ENCODE measurements around the gene UNC5C. TPM values are rescaled to one million over a fixed set of nuclear protein-coding genes. Genes with fewer than 3 reads are reported as not detected.

Gene UNC5C
- total RNA-seq, 1 donor from 2014 or later: 15.5 TPM

DNA sequence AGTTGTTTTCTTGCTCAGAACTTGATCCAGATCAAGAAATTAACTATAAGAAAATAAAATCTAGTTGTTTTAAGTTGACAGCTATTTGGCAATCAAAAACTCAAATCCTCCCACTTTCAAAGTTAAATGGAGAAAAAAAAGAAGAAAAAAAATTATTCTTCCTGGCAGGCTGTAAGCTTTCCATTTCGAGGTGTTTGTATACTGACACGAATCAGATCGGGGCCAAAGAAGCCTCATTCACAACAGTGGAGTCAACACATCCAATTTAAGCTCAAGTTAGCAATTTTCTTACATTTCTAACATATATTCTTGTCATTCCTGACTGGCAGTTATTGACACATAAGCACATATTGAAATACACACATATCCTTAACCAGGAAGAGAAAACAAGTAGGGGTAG, 119.4 kb downstream of the UNC5C start:
- no peaks in the 10 kb centered on the region for H3K27me3 Mint-ChIP-seq (ENCODE audit: low read depth)
- no peak overlapping the region for H3K27ac Mint-ChIP-seq (ENCODE audit: unreplicated experiment)
- no peak overlapping the region for H3K4me3 Mint-ChIP-seq (ENCODE audit: unreplicated experiment)
- peaks cover 33% of the 10 kb centered on the region for H3K4me1 Mint-ChIP-seq (ENCODE audit: low read depth)
- no peaks in the 10 kb centered on the region for H3K9me3 Mint-ChIP-seq (ENCODE audit: low read depth)
- DNase-seq (ENCODE audit: low spot score): no peak
- no peaks in the 10 kb centered on the region for H3K36me3 Mint-ChIP-seq (ENCODE audit: low read depth)
- TF ChIP-seq, protein P1, sequence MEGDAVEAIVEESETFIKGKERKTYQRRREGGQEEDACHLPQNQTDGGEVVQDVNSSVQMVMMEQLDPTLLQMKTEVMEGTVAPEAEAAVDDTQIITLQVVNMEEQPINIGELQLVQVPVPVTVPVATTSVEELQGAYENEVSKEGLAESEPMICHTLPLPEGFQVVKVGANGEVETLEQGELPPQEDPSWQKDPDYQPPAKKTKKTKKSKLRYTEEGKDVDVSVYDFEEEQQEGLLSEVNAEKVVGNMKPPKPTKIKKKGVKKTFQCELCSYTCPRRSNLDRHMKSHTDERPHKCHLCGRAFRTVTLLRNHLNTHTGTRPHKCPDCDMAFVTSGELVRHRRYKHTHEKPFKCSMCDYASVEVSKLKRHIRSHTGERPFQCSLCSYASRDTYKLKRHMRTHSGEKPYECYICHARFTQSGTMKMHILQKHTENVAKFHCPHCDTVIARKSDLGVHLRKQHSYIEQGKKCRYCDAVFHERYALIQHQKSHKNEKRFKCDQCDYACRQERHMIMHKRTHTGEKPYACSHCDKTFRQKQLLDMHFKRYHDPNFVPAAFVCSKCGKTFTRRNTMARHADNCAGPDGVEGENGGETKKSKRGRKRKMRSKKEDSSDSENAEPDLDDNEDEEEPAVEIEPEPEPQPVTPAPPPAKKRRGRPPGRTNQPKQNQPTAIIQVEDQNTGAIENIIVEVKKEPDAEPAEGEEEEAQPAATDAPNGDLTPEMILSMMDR (IDR thresholded peaks at IDR 0.05): no peak

DNA sequence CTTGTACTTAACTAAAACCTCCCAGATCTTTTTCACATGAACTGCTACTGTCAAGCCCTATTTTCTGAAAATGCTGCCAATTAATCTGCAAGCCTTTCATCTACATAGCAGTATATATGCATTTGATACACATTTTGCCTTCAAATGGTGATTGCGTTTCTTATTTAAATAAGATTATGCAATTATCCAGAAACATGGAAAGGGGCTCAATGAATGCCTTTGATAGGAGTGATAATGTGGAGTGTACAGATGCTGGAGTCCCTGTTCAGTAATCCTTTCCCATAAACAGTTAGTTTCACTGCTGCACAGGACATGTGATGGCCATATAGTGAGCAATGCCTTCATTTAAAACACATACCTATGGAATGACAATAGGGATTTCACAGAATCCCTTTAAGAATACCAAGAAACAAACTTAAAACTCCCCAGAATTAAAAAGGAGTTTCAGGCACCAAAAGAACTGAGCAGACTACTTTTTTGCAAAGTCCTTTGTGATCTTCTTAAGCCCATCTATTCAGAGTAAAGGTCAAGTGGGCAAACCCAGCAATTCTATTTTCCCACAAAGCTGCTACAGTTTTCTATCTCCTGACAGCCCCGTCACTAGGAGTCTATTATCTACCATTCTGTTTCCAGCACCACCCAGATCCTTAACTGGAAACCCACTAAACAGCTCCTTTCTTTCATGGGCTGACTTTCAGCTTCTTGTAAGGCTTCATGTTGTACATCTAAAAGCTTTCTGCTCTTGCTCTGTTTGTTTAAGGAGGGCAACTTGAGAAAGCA, 120.3 kb downstream of the UNC5C start:
- H3K4me1 Mint-ChIP-seq (ENCODE audit: low read depth): peaks cover 33% of the 10 kb centered on the region
- no peak overlapping the region for H3K4me3 Mint-ChIP-seq (ENCODE audit: unreplicated experiment)
- no peak overlapping the region for H3K27ac Mint-ChIP-seq (ENCODE audit: unreplicated experiment)
- no peaks in the 10 kb centered on the region for H3K9me3 Mint-ChIP-seq (ENCODE audit: low read depth)
- no peak for DNase-seq (ENCODE audit: low spot score)
- TF ChIP-seq, protein P1 (IDR thresholded peaks at IDR 0.05): no peak
- H3K27me3 Mint-ChIP-seq (ENCODE audit: low read depth): no peaks in the 10 kb centered on the region
- H3K36me3 Mint-ChIP-seq (ENCODE audit: low read depth): no peaks in the 10 kb centered on the region

DNA sequence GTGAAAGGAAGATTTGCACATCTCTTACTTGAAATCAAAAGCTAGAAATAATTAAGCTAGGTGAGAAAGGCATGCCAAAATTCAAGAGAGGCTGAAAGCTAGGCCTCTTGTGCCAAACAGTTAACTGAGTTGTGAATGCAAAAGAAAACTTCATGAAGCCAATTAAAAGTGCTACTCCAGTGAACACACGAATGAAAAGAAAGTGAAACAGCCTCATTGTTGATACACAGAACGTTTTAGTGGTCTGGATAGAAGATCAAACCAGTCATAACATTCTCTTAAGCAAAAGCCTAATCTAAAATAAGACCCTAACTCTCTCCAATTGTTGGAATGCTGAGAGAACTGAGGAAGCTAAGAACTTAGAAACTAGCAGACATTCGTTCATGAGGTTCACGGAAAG, 122.3 kb downstream of the UNC5C start:
- H3K36me3 Mint-ChIP-seq (ENCODE audit: low read depth): no peaks in the 10 kb centered on the region
- DNase-seq (ENCODE audit: low spot score): no peak
- no peaks in the 10 kb centered on the region for H3K9me3 Mint-ChIP-seq (ENCODE audit: low read depth)
- H3K4me3 Mint-ChIP-seq (ENCODE audit: unreplicated experiment): no peak overlapping the region
- peaks cover 19% of the 10 kb centered on the region for H3K4me1 Mint-ChIP-seq (ENCODE audit: low read depth)
- TF ChIP-seq, protein P1 (IDR thresholded peaks at IDR 0.05): no peak
- H3K27ac Mint-ChIP-seq (ENCODE audit: unreplicated experiment): no peak overlapping the region
- no peaks in the 10 kb centered on the region for H3K27me3 Mint-ChIP-seq (ENCODE audit: low read depth)

DNA sequence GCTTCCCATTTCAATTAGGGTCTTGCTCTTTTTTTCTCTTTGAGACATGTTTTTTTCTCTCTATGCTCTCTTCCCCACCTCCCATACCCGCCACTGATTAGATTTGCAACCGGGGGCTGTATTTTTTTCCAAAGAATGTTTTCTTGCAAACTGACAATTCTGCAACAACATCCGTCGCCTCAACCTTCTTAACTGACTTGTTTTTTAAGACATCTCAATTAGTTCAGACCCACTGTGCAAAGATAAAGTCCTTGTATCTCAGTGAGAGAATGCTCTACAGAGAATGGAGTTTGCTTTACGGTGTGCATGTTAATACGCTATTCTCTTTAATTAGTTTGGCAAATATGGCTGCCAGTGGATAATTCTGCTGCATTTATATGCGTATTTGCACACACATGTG, 126.3 kb downstream of the UNC5C start:
- peaks cover 15% of the 10 kb centered on the region for H3K4me1 Mint-ChIP-seq (ENCODE audit: low read depth)
- H3K27me3 Mint-ChIP-seq (ENCODE audit: low read depth): no peaks in the 10 kb centered on the region
- no peak overlapping the region for H3K4me3 Mint-ChIP-seq (ENCODE audit: unreplicated experiment)
- H3K36me3 Mint-ChIP-seq (ENCODE audit: low read depth): no peaks in the 10 kb centered on the region
- DNase-seq (ENCODE audit: low spot score): no peak
- H3K9me3 Mint-ChIP-seq (ENCODE audit: low read depth): no peaks in the 10 kb centered on the region
- no peak overlapping the region for H3K27ac Mint-ChIP-seq (ENCODE audit: unreplicated experiment)
- TF ChIP-seq, protein P1 (IDR thresholded peaks at IDR 0.05): no peak

DNA sequence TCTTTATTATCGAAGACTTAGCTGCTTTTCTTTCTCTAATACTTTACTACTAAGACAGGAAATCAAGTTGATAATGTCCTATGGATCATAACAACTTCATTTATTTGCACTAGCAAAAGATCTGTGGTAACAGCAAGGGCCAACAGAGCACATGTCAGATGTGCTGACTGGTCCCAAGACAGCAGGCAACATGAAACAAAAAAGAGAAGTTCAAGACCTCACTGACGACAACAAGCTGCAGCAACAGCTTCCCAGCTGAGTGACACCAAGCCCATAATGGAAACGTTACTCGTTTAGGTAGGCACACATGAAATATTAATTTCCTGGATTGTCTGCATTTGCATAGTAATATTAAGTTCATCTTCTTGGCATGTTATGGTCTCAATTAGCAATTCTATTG, 126.9 kb downstream of the UNC5C start:
- no peak for DNase-seq (ENCODE audit: low spot score)
- no peak overlapping the region for H3K4me3 Mint-ChIP-seq (ENCODE audit: unreplicated experiment)
- no peak overlapping the region for H3K27ac Mint-ChIP-seq (ENCODE audit: unreplicated experiment)
- no peaks in the 10 kb centered on the region for H3K36me3 Mint-ChIP-seq (ENCODE audit: low read depth)
- no peaks in the 10 kb centered on the region for H3K27me3 Mint-ChIP-seq (ENCODE audit: low read depth)
- peaks cover 16% of the 10 kb centered on the region for H3K4me1 Mint-ChIP-seq (ENCODE audit: low read depth)
- H3K9me3 Mint-ChIP-seq (ENCODE audit: low read depth): no peaks in the 10 kb centered on the region
- TF ChIP-seq, protein P1 (IDR thresholded peaks at IDR 0.05): no peak
